ENCODE data around the gene SRRM4. TPM values are rescaled to one million over a fixed set of nuclear protein-coding genes. Genes with fewer than 3 reads are reported as not detected.

Gene SRRM4
- total RNA-seq, 1 donor from 2014 or later = not detected

DNA sequence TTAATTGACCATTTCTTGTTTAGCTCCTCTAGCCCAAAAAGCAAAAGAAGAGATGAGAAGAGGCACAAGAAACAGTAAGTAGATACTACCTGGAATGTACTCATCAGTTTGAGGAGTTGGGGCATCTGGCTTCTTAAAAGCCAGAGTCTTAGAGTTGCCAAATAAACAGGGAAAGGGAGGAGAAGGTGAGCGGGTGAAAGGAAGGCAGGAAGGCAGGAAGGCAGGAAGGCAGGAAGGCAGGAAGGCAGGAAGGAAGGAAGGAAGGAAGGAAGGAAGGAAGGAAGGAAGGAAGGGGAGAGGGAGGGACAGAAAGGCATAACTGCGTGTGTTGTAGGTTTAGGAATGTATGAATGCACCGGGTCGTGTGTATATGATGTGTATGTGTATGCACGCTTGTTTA lies 140.7 kb downstream of the SRRM4 start:
- Mint-ChIP-seq H3K27me3 (ENCODE audit: low read depth) (no peaks in the 10 kb centered on the region), H3K4me1 (ENCODE audit: low read depth) (no peaks in the 10 kb centered on the region), H3K4me3 (ENCODE audit: low read depth) (no peak overlapping the region), H3K36me3 (ENCODE audit: low read depth) (no peaks in the 10 kb centered on the region), H3K27ac (no peak overlapping the region), H3K9me3 (no peaks in the 10 kb centered on the region)
- no peak for DNase-seq (ENCODE audit: low spot score)
- intact Hi-C loops (cut with micrococcal nuclease) = no loop called here

GRCh38 chr12:119122751-119123150 lies 141.4 kb downstream of the SRRM4 start:
- Mint-ChIP-seq H3K27me3 (ENCODE audit: low read depth) (no peaks in the 10 kb centered on the region), H3K36me3 (ENCODE audit: low read depth) (no peaks in the 10 kb centered on the region), H3K9me3 (no peaks in the 10 kb centered on the region), H3K4me3 (ENCODE audit: low read depth) (no peak overlapping the region), H3K27ac (no peak overlapping the region), H3K4me1 (ENCODE audit: low read depth) (no peaks in the 10 kb centered on the region)
- intact Hi-C loops (cut with micrococcal nuclease) = no loop called here
- no peak for DNase-seq (ENCODE audit: low spot score)

GRCh38 chr12:119128527-119128926 lies 147.2 kb downstream of the SRRM4 start:
- H3K4me3 Mint-ChIP-seq (ENCODE audit: low read depth) = no peak overlapping the region
- intact Hi-C loops (cut with micrococcal nuclease) = no loop called here
- peaks cover 9% of the 10 kb centered on the region for H3K9me3 Mint-ChIP-seq
- no peaks in the 10 kb centered on the region for H3K27me3 Mint-ChIP-seq (ENCODE audit: low read depth)
- no peak overlapping the region for H3K27ac Mint-ChIP-seq
- DNase-seq (ENCODE audit: low spot score) = no peak
- no peaks in the 10 kb centered on the region for H3K36me3 Mint-ChIP-seq (ENCODE audit: low read depth)
- H3K4me1 Mint-ChIP-seq (ENCODE audit: low read depth) = no peaks in the 10 kb centered on the region

- Mint-ChIP-seq H3K9me3 (peaks cover 9% of the 10 kb centered on the region), H3K4me3 (ENCODE audit: low read depth) (no peak overlapping the region)
- intact Hi-C loops (cut with micrococcal nuclease) = no loop called here
Observed at GRCh38 chr12:119129827-119130434, 148.6 kb downstream of the SRRM4 start.

GRCh38 chr12:119130523-119130922 lies 149.2 kb downstream of the SRRM4 start:
- Mint-ChIP-seq H3K36me3 (ENCODE audit: low read depth) (no peaks in the 10 kb centered on the region), H3K27me3 (ENCODE audit: low read depth) (no peaks in the 10 kb centered on the region), H3K4me3 (ENCODE audit: low read depth) (no peak overlapping the region), H3K27ac (no peak overlapping the region), H3K9me3 (peaks cover 9% of the 10 kb centered on the region), H3K4me1 (ENCODE audit: low read depth) (no peaks in the 10 kb centered on the region)
- no peak for DNase-seq (ENCODE audit: low spot score)
- intact Hi-C loops (cut with micrococcal nuclease) = no loop called here

More at GRCh38 chr12:119129827-119130434, 148.6 kb downstream of the SRRM4 start:
- no peak overlapping the region for H3K27ac Mint-ChIP-seq
- H3K36me3 Mint-ChIP-seq (ENCODE audit: low read depth) = no peaks in the 10 kb centered on the region
- H3K27me3 Mint-ChIP-seq (ENCODE audit: low read depth) = no peaks in the 10 kb centered on the region
- no peaks in the 10 kb centered on the region for H3K4me1 Mint-ChIP-seq (ENCODE audit: low read depth)
- no peak for DNase-seq (ENCODE audit: low spot score)

DNA sequence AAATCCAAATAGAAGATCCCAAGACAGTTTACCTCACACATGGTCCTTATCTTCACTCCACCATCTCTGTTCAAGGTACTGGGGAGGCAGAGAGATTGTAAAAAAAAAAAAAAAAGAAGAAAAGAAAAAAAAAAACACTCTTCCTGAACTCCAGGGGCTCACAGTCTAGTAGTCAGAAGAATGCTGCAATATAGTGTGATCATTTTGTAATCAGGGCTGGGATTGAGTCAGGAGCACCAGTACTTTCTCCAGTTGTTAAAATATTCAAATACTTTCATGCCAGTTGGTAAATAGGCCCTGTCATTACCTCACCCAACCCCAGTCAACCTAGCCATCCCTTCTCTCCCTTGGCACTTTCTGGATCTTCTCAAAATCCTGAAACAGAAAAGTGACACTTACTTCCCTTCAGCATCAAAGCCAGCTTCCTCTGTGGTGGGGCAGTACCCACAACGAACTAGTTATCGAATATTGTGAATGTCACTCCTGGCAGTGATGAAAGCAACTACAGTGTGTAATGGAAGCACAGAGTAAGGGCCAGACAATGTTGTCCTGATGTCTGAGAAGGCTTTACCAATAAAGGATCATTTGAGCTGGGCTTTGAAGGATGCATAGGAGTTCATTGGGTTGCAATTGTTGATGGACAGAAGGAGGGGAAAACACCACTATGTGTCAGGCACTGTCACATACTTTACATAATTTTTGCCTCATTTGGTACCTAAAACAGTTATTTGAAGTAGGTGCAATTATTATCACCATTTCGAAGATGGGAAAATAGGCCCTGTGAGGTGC lies 153.1 kb downstream of the SRRM4 start:
- Mint-ChIP-seq H3K27me3 (ENCODE audit: low read depth) (no peaks in the 10 kb centered on the region), H3K9me3 (peaks cover 8% of the 10 kb centered on the region), H3K4me3 (ENCODE audit: low read depth) (no peak overlapping the region), H3K4me1 (ENCODE audit: low read depth) (no peaks in the 10 kb centered on the region), H3K36me3 (ENCODE audit: low read depth) (no peaks in the 10 kb centered on the region), H3K27ac (no peak overlapping the region)
- DNase-seq (ENCODE audit: low spot score) = no peak
- intact Hi-C loops (cut with micrococcal nuclease) = no loop called here

- no peaks in the 10 kb centered on the region for H3K4me1 Mint-ChIP-seq (ENCODE audit: low read depth)
Observed at GRCh38 chr12:119136811-119137410, 155.6 kb downstream of the SRRM4 start.

GRCh38 chr12:119139448-119139847 lies 158.1 kb downstream of the SRRM4 start:
- no peak for DNase-seq (ENCODE audit: low spot score)
- Mint-ChIP-seq H3K27me3 (ENCODE audit: low read depth) (no peaks in the 10 kb centered on the region), H3K4me3 (ENCODE audit: low read depth) (no peak overlapping the region)

More at GRCh38 chr12:119136811-119137410, 155.6 kb downstream of the SRRM4 start:
- no peaks in the 10 kb centered on the region for H3K9me3 Mint-ChIP-seq
- H3K27me3 Mint-ChIP-seq (ENCODE audit: low read depth) = no peaks in the 10 kb centered on the region
- intact Hi-C loops (cut with micrococcal nuclease) = no loop called here
- H3K27ac Mint-ChIP-seq = no peak overlapping the region
- no peaks in the 10 kb centered on the region for H3K36me3 Mint-ChIP-seq (ENCODE audit: low read depth)
- DNase-seq (ENCODE audit: low spot score) = no peak
- no peak overlapping the region for H3K4me3 Mint-ChIP-seq (ENCODE audit: low read depth)

DNA sequence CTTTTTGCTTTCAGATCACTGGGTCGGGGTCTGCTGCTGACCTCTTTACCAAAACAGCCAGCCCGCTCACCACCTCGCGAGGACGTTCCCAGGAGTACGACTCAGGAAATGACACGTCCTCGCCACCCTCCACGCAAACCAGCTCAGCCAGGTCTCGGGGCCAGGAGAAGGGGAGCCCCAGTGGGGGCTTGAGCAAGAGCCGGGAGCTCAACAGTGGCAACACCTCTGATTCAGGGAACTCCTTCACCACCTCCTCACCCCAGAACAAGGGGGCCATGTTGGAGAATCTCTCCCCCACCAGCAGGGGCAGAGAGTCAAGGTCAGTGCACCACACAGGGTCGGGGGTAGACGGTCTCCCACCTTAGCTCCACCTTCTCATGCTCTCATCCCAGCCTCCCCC lies 164.0 kb downstream of the SRRM4 start:
- H3K36me3 Mint-ChIP-seq (ENCODE audit: low read depth) = no peaks in the 10 kb centered on the region

More at GRCh38 chr12:119139448-119139847, 158.1 kb downstream of the SRRM4 start:
- H3K4me1 Mint-ChIP-seq (ENCODE audit: low read depth) = no peaks in the 10 kb centered on the region
- intact Hi-C loops (cut with micrococcal nuclease) = no loop called here
- H3K27ac Mint-ChIP-seq = no peak overlapping the region
- H3K9me3 Mint-ChIP-seq = no peaks in the 10 kb centered on the region
- no peaks in the 10 kb centered on the region for H3K36me3 Mint-ChIP-seq (ENCODE audit: low read depth)

GRCh38 chr12:119147847-119148448 lies 166.6 kb downstream of the SRRM4 start:
- H3K27ac Mint-ChIP-seq = no peak overlapping the region
- H3K4me3 Mint-ChIP-seq (ENCODE audit: low read depth) = no peak overlapping the region
- no peaks in the 10 kb centered on the region for H3K36me3 Mint-ChIP-seq (ENCODE audit: low read depth)
- no peaks in the 10 kb centered on the region for H3K4me1 Mint-ChIP-seq (ENCODE audit: low read depth)
- no peak for DNase-seq (ENCODE audit: low spot score)
- intact Hi-C loops (cut with micrococcal nuclease) = no loop called here
- H3K27me3 Mint-ChIP-seq (ENCODE audit: low read depth) = no peaks in the 10 kb centered on the region
- peaks cover 10% of the 10 kb centered on the region for H3K9me3 Mint-ChIP-seq

More for the DNA sequence above, 164.0 kb downstream of the SRRM4 start:
- DNase-seq (ENCODE audit: low spot score) = no peak
- H3K27me3 Mint-ChIP-seq (ENCODE audit: low read depth) = no peaks in the 10 kb centered on the region
- intact Hi-C loops (cut with micrococcal nuclease) = no loop called here
- peaks cover 5% of the 10 kb centered on the region for H3K9me3 Mint-ChIP-seq
- H3K27ac Mint-ChIP-seq = no peak overlapping the region
- H3K4me3 Mint-ChIP-seq (ENCODE audit: low read depth) = no peak overlapping the region
- no peaks in the 10 kb centered on the region for H3K4me1 Mint-ChIP-seq (ENCODE audit: low read depth)

DNA sequence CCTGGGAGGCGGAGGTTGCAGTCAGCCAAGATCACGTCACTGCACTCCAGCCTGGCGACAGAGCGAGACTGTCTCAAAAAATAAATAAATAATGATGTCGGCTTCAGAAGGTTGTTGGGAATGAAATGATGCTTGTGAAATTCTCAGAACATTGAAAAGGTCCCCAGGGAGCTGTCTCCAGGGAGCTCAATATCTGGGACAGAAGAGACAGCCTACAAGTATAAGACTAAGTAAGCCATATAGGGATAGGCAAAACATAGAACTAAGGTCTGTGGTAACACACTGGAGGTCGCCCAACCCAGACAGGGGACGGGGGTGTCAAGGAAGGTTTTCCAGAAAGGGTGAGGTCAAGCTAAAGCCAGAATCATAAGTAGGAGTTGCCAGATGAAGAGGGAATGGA lies 167.9 kb downstream of the SRRM4 start:
- intact Hi-C loops (cut with micrococcal nuclease) = no loop called here
- Mint-ChIP-seq H3K9me3 (peaks cover 10% of the 10 kb centered on the region), H3K36me3 (ENCODE audit: low read depth) (no peaks in the 10 kb centered on the region), H3K4me1 (ENCODE audit: low read depth) (peaks cover 3% of the 10 kb centered on the region), H3K27me3 (ENCODE audit: low read depth) (peaks cover 4% of the 10 kb centered on the region), H3K4me3 (ENCODE audit: low read depth) (no peak overlapping the region), H3K27ac (no peak overlapping the region)
- no peak for DNase-seq (ENCODE audit: low spot score)

- no peak overlapping the region for H3K4me3 Mint-ChIP-seq (ENCODE audit: low read depth)
- intact Hi-C loops (cut with micrococcal nuclease) = no loop called here
- no peak overlapping the region for H3K27ac Mint-ChIP-seq
- H3K9me3 Mint-ChIP-seq = peaks cover 5% of the 10 kb centered on the region
- H3K4me1 Mint-ChIP-seq (ENCODE audit: low read depth) = peaks cover 3% of the 10 kb centered on the region
- no peaks in the 10 kb centered on the region for H3K36me3 Mint-ChIP-seq (ENCODE audit: low read depth)
- DNase-seq (ENCODE audit: low spot score) = no peak
- H3K27me3 Mint-ChIP-seq (ENCODE audit: low read depth) = peaks cover 4% of the 10 kb centered on the region
Observed at GRCh38 chr12:119151445-119152026, 170.2 kb downstream of the SRRM4 start.
